ENCODE measurements around the gene CACNA2D4.

Gene CACNA2D4

GRCh38 chr12:1885599-1886245 is 32.7 kb downstream of the CACNA2D4 start:
- no peak for DNase-seq

GRCh38 chr12:1885082-1885596 is 33.3 kb downstream of the CACNA2D4 start:
- no peak for DNase-seq

GRCh38 chr12:1884651-1885050 is 33.8 kb downstream of the CACNA2D4 start:
- DNase-seq: no peak

GRCh38 chr12:1883513-1883912 is 34.9 kb downstream of the CACNA2D4 start:
- no peak for DNase-seq

- no peak for DNase-seq
Observed at GRCh38 chr12:1882850-1883470, 35.5 kb downstream of the CACNA2D4 start.

- DNase-seq: no peak
Observed at GRCh38 chr12:1882405-1882804, 36.0 kb downstream of the CACNA2D4 start.

GRCh38 chr12:1881936-1882335 is 36.5 kb downstream of the CACNA2D4 start:
- DNase-seq: no peak

- DNase-seq: no peak
Observed at GRCh38 chr12:1881301-1881700, 37.2 kb downstream of the CACNA2D4 start.

GRCh38 chr12:1880876-1881275 is 37.6 kb downstream of the CACNA2D4 start:
- DNase-seq: no peak

GRCh38 chr12:1880153-1880845 is 38.2 kb downstream of the CACNA2D4 start:
- DNase-seq: no peak

- no peak for DNase-seq
Observed at GRCh38 chr12:1879633-1880032, 38.8 kb downstream of the CACNA2D4 start.

GRCh38 chr12:1878695-1879094 is 39.8 kb downstream of the CACNA2D4 start:
- no peak for DNase-seq

GRCh38 chr12:1878214-1878613 is 40.2 kb downstream of the CACNA2D4 start:
- no peak for DNase-seq

- DNase-seq: no peak
Observed at GRCh38 chr12:1877169-1877878, 41.1 kb downstream of the CACNA2D4 start.

GRCh38 chr12:1876086-1876485 is 42.4 kb downstream of the CACNA2D4 start:
- DNase-seq: no peak

- DNase-seq: no peak
Observed at GRCh38 chr12:1875608-1876007, 42.8 kb downstream of the CACNA2D4 start.

- no peak for DNase-seq
Observed at GRCh38 chr12:1873531-1874510, 44.6 kb downstream of the CACNA2D4 start.

- DNase-seq: no peak
Observed at GRCh38 chr12:1872448-1872847, 46.0 kb downstream of the CACNA2D4 start.

GRCh38 chr12:1872001-1872400 is 46.5 kb downstream of the CACNA2D4 start:
- DNase-seq: no peak

GRCh38 chr12:1870998-1871917 is 47.2 kb downstream of the CACNA2D4 start:
- DNase-seq: no peak

- no peak for DNase-seq
Observed at GRCh38 chr12:1870086-1870485, 48.4 kb downstream of the CACNA2D4 start.

All from activated CD4-positive, CD25-positive, alpha-beta regulatory T cell treated with anti-CD3 and anti-CD28 coated beads, Interleukin-2, amount 50 U/mL, for 72 hours (primary cell).